WTC11 (cell line): ENCODE measurements around the gene KCNK4. TPM values are rescaled to one million over a fixed set of nuclear protein-coding genes. Genes with fewer than 3 reads are reported as not detected.

Experiments used
- ATAC-seq: fragments of 200-7000 bp; cut with Tn5 transposase; 2 replicates; pipeline ENCODE4 v1.10.0; 2021; ENCODE audit warnings: mild to moderate bottlenecking, moderate library complexity
- CTCF ChIA-PET: fragments of 300-600 bp; sonication (Branson Sonifier 250); formaldehyde crosslinking; loops from one replicate; lab custom pipeline; 2021; ENCODE audit warnings: antibody characterized with exemption; lab: Charles Lee
- POLR2A ChIA-PET: fragments of 350-600 bp; sonication (Branson Sonifier 250); formaldehyde crosslinking; loops from one replicate; lab custom pipeline; 2021; ENCODE audit warnings: antibody characterized with exemption; lab: Charles Lee
- DNase-seq: peaks from one replicate; pipeline ENCODE4 v3.0.0; 2021; ENCODE audit warnings: low spot score
- H3K27ac Mint-ChIP-seq: 2 replicates; pipeline ENCODE4 v1.8.0; 2021; ENCODE audit warnings: mixed read lengths
- H3K27me3 Mint-ChIP-seq: 2 replicates; pipeline ENCODE4 v1.8.0; 2021; ENCODE audit warnings: low read depth, mild to moderate bottlenecking, moderate library complexity, mixed read lengths
- H3K36me3 Mint-ChIP-seq: 2 replicates; pipeline ENCODE4 v1.8.0; 2021; ENCODE audit warnings: mixed read lengths
- H3K4me1 Mint-ChIP-seq: 2 replicates; pipeline ENCODE4 v1.8.0; 2022; ENCODE audit warnings: mixed read lengths
- H3K4me3 Mint-ChIP-seq: 2 replicates; pipeline ENCODE4 v1.8.0; 2021; ENCODE audit warnings: mild to moderate bottlenecking, moderate library complexity, mixed read lengths
- H3K9me3 Mint-ChIP-seq: 2 replicates; pipeline ENCODE4 v1.8.0; 2021; ENCODE audit warnings: mixed read lengths
- ESRRA ChIP-seq: sonication (generic); formaldehyde crosslinking; IDR thresholded peaks from 2 replicates; pipeline ENCODE4 v1.8.1; 2022; ENCODE audit warnings: mild to moderate bottlenecking, missing genetic modification reagents, borderline replicate concordance
- FOXK1 ChIP-seq: sonication (generic); formaldehyde crosslinking; IDR thresholded peaks from 2 replicates; pipeline ENCODE4 v1.8.0; 2022; ENCODE audit warnings: mild to moderate bottlenecking, moderate library complexity, missing genetic modification reagents
- HMGXB4 ChIP-seq: sonication (generic); formaldehyde crosslinking; IDR thresholded peaks from 2 replicates; pipeline ENCODE4 v1.8.1; 2023; ENCODE audit warnings: mild to moderate bottlenecking, moderate library complexity, missing genetic modification reagents
- MXD4 ChIP-seq: fragments of 250-450 bp; sonication (Bioruptor Pico); IDR thresholded peaks from 2 replicates; pipeline ENCODE4 v1.8.0; 2021; ENCODE audit warnings: mild to moderate bottlenecking, moderate library complexity, borderline replicate concordance
- NFE2L1 ChIP-seq: sonication (generic); formaldehyde crosslinking; IDR thresholded peaks from 2 replicates; pipeline ENCODE4 v1.8.1; 2023; ENCODE audit warnings: missing genetic modification reagents
- NFYB ChIP-seq: sonication (generic); formaldehyde crosslinking; conservative IDR thresholded peaks from 2 replicates; pipeline ENCODE4 v1.8.0; 2022; ENCODE audit warnings: low read depth, missing genetic modification reagents
- OVOL2 ChIP-seq: fragments of 250-450 bp; sonication (Bioruptor Pico); IDR thresholded peaks from 2 replicates; pipeline ENCODE4 v1.9.0; 2021; ENCODE audit warnings: mild to moderate bottlenecking, borderline replicate concordance
- PRRX2 ChIP-seq: fragments of 250-450 bp; sonication (Bioruptor Pico); IDR thresholded peaks from 2 replicates; pipeline ENCODE4 v1.8.0; 2021; ENCODE audit warnings: mild to moderate bottlenecking
- ZBTB21 ChIP-seq: sonication (generic); formaldehyde crosslinking; IDR thresholded peaks from 2 replicates; pipeline ENCODE4 v1.8.1; 2023; ENCODE audit warnings: mild to moderate bottlenecking, missing genetic modification reagents, borderline replicate concordance
- ZNF281 ChIP-seq: sonication (generic); formaldehyde crosslinking; IDR thresholded peaks from 2 replicates; pipeline ENCODE4 v1.8.0; 2023; ENCODE audit warnings: mild to moderate bottlenecking, missing genetic modification reagents
- ZNF317 ChIP-seq: sonication (generic); formaldehyde crosslinking; IDR thresholded peaks from 2 replicates; pipeline ENCODE4 v1.8.1; 2023; ENCODE audit warnings: low read depth, mild to moderate bottlenecking, moderate library complexity, missing genetic modification reagents, borderline replicate concordance
- total RNA-seq: library from RNA; stranded (reverse); gene quantifications from 3 replicates; pipeline ENCODE4 v1.2.3, GENCODE V29; 2021
- TF ChIP-seq, protein P1 (sequence below): fragments of 250-450 bp; sonication (Bioruptor Pico); IDR thresholded peaks from 2 replicates; pipeline ENCODE4 v1.8.0; 2021; ENCODE audit warnings: mild to moderate bottlenecking
- TF ChIP-seq, protein P2 (sequence below): sonication (generic); formaldehyde crosslinking; IDR thresholded peaks from 2 replicates; pipeline ENCODE4 v1.8.1; 2023; ENCODE audit warnings: mild to moderate bottlenecking, missing genetic modification reagents, moderate library complexity
- TF ChIP-seq, protein P3 (sequence below): sonication (generic); formaldehyde crosslinking; IDR thresholded peaks from 2 replicates; pipeline ENCODE4 v1.8.1; 2023; ENCODE audit warnings: mild to moderate bottlenecking, missing genetic modification reagents

The KCNK4 gene
- total RNA-seq, 1 experiment from 2014 or later, result 0.74 TPM

DNA sequence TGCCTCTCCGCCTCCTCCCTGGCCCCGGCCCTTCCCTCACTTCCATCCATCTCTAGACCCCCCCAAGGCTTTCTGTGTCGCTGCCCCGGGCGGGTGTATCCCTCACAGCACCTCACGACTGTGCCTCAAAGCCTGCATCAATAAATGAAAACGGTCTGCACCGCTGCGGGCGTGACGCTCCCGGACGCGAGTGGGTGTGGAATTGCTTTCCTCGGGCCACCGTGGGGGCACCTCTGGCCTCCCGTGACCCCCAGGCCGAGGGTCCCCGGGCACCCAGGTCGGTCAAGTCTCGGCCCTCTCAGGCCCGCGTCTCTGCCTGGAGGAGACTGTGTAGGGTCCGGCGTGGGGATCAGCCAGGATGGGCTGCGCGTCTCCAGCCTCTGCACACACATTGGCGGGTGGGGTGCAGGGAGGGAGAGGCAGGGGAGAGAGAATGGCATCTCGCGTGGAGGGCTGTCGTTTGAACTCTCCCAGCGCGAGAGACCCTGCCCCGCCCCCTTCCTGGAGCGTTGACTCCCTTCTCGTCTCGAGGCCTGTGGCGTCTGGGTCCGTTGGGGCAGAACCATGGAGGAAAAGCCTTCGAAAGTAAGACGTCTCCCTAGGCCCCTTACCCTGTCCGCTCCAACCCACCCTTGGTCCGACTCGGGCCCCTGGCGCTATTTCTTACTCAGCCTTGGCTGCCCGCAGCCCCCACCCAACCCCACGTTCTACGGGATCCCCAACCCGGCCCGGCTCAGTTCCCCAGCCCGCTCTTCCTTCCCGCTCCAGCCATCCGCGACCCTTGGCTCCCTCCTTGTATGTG, 8.9 kb downstream of the KCNK4 start, which contains the start of gene CATSPERZ:
CATSPERZ (plus strand) TSS at position 512 of the 802 bp plus-strand sequence; CDS start at position 565, 53 bp downstream.
- ATAC-seq, result peak; percentile 4
- H3K4me3 Mint-ChIP-seq, result peak within 1 kb of the TSS; percentile 82
- H3K36me3 Mint-ChIP-seq, result no peaks in the 10 kb centered on the region
- ChIA-PET POLR2A (interaction anchor here (1.1 to 1.6 kb wide), 5 partner anchors 7 to 73 kb away, joined by 3 to 11 read pairs (median 3); partner anchors contain the start of genes NUDT22 and PRDX5), CTCF (interaction anchor here (0.6 to 5.6 kb wide), 37 partner anchors 10 to 1395 kb away, joined by 3 to 151 read pairs (median 7); partner anchors contain the start of genes BAD, CCDC88B, DNAJC4 and FERMT3)
- no peak within 1 kb of the TSS for H3K27ac Mint-ChIP-seq
- peaks cover 19% of the 10 kb centered on the region for H3K4me1 Mint-ChIP-seq
- TF ChIP-seq NFE2L1 (CRISPR knock-in tag) (0 out of 2 replicates have a peak, but pooled peaks have one; percentile 36), MXD4 (CRISPR knock-in tag) (no peak), OVOL2 (CRISPR knock-in tag) (no peak), ZNF281 (CRISPR knock-in tag) (no peak), PRRX2 (no peak), FOXK1 (CRISPR knock-in tag) (no peak), NFYB (CRISPR knock-in tag) (no peak), ZBTB21 (no peak), ESRRA (CRISPR knock-in tag) (no peak), HMGXB4 (CRISPR knock-in tag) (0 out of 2 replicates have a peak, but pooled peaks have one; percentile 6), ZNF317 (CRISPR knock-in tag) (no peak)
- TF ChIP-seq, protein P1, sequence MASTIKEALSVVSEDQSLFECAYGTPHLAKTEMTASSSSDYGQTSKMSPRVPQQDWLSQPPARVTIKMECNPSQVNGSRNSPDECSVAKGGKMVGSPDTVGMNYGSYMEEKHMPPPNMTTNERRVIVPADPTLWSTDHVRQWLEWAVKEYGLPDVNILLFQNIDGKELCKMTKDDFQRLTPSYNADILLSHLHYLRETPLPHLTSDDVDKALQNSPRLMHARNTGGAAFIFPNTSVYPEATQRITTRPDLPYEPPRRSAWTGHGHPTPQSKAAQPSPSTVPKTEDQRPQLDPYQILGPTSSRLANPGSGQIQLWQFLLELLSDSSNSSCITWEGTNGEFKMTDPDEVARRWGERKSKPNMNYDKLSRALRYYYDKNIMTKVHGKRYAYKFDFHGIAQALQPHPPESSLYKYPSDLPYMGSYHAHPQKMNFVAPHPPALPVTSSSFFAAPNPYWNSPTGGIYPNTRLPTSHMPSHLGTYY (CRISPR knock-in tag), result no peak
- TF ChIP-seq, protein P2, sequence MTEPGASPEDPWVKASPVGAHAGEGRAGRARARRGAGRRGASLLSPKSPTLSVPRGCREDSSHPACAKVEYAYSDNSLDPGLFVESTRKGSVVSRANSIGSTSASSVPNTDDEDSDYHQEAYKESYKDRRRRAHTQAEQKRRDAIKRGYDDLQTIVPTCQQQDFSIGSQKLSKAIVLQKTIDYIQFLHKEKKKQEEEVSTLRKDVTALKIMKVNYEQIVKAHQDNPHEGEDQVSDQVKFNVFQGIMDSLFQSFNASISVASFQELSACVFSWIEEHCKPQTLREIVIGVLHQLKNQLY (CRISPR knock-in tag), result no peak
- TF ChIP-seq, protein P3, sequence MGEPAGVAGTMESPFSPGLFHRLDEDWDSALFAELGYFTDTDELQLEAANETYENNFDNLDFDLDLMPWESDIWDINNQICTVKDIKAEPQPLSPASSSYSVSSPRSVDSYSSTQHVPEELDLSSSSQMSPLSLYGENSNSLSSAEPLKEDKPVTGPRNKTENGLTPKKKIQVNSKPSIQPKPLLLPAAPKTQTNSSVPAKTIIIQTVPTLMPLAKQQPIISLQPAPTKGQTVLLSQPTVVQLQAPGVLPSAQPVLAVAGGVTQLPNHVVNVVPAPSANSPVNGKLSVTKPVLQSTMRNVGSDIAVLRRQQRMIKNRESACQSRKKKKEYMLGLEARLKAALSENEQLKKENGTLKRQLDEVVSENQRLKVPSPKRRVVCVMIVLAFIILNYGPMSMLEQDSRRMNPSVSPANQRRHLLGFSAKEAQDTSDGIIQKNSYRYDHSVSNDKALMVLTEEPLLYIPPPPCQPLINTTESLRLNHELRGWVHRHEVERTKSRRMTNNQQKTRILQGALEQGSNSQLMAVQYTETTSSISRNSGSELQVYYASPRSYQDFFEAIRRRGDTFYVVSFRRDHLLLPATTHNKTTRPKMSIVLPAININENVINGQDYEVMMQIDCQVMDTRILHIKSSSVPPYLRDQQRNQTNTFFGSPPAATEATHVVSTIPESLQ (CRISPR knock-in tag), result 0 out of 2 replicates have a peak, but pooled peaks have one; percentile 40
- TF ChIP-seq, all 79 proteins: peak for 3
- Mint-ChIP-seq H3K9me3 (no peaks in the 10 kb centered on the region), H3K27me3 (peaks cover 70% of the 10 kb centered on the region)
- DNase-seq, result peak; percentile 36
